A549 treated with RU486 at 1 μM for 4 hours (cell line): ENCODE results near the gene HTR4. TPM values are rescaled to one million over a fixed set of nuclear protein-coding genes. Genes with fewer than 3 reads are reported as not detected.

Experiments
- total RNA-seq: library from RNA; stranded (reverse); fragments of 200-300 nt; extraction: Qiagen RNA extraction; gene quantifications from 5 replicates; pipeline ENCODE4 v1.2.3, GENCODE V29; 2022; ENCODE audit warnings: low read depth

The HTR4 gene, protein sequence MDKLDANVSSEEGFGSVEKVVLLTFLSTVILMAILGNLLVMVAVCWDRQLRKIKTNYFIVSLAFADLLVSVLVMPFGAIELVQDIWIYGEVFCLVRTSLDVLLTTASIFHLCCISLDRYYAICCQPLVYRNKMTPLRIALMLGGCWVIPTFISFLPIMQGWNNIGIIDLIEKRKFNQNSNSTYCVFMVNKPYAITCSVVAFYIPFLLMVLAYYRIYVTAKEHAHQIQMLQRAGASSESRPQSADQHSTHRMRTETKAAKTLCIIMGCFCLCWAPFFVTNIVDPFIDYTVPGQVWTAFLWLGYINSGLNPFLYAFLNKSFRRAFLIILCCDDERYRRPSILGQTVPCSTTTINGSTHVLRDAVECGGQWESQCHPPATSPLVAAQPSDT
- not detected in 5 replicates for total RNA-seq

DNA sequence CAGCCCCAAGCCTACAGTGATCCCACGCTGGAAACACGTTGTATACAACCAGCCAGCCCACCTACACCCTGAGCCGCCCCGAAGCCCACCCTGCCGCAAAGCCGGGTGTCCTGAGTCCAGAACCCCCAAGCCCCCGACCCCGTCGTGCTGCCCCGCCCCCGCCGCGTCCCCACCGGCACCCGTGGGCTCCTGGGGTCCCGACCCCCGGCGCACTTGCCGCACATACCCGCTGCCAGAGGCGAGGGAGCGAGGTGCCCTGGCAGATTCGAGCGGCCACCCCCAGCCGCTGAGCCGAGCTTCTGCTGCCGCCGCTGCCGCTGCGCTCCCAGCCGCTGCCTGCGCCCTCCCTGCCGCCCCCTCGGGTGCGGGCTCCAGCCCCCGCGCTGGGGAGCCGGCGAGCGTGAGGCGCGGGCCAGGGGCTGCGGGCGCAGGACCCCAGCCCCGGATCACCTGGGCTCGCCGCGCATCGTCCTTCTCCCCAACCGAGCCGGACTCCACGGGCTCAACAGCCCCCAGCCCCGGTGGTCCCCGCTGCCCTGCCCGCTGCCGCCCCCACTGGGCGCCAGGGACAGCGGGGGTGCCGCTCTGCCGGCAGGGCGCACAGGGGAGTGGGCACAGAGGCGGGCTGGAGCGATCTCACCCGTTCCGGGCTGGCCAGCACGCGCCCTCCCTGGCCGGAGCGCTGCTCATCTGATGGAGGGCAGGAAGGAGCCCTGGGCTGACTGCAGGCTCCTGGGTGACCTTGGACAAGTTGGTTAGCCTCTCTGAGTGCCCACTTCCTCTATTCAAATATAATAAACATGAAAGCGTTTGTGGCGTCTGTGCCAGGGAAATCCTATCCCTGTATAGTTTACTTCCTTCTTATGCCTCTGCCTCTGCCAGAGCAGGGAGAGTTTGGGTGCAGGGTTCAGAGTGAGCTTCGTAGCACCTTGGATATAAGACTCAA is at the start of gene HTR4:
TSS of gene HTR4 (minus strand) at position 692 of the 946 bp plus-strand sequence. CDS start 17,513 bp downstream, outside the sequence.

Other genes with a start within 250 kb of the HTR4 start
- gene ADRB2, start 172.1 kb upstream of the HTR4 start, total RNA-seq: 0.51 to 0.86 TPM (median 0.67 TPM) in 5 replicates